Measurements from ENCODE around the gene ADGRB2.

ADGRB2 gene

GRCh38 chr1:31782421-31783410 is 18.6 kb upstream of the ADGRB2 start:
- no peak for DNase-seq

GRCh38 chr1:31781756-31782371 is 17.7 kb upstream of the ADGRB2 start:
- no peak for DNase-seq

- DNase-seq = no peak
These were observed 17.1 kb upstream of the ADGRB2 start for GRCh38 chr1:31781138-31781755.

GRCh38 chr1:31780632-31781031 is 16.5 kb upstream of the ADGRB2 start:
- no peak for DNase-seq

- no peak for DNase-seq
These were observed 15.5 kb upstream of the ADGRB2 start for GRCh38 chr1:31779687-31780086.

- DNase-seq = no peak
These were observed 14.8 kb upstream of the ADGRB2 start for GRCh38 chr1:31778763-31779488.

GRCh38 chr1:31776516-31776915 is 12.4 kb upstream of the ADGRB2 start:
- DNase-seq = no peak

GRCh38 chr1:31776032-31776431 is 11.9 kb upstream of the ADGRB2 start:
- DNase-seq = no peak

- no peak for DNase-seq
These were observed 11.3 kb upstream of the ADGRB2 start for GRCh38 chr1:31775210-31775999.

GRCh38 chr1:31774495-31774894 is 10.4 kb upstream of the ADGRB2 start:
- no peak for DNase-seq

- no peak for DNase-seq
These were observed 9.7 kb upstream of the ADGRB2 start for GRCh38 chr1:31773861-31774260.

GRCh38 chr1:31772669-31773248 is 8.6 kb upstream of the ADGRB2 start:
- no peak for DNase-seq

GRCh38 chr1:31771891-31772668 is 7.9 kb upstream of the ADGRB2 start:
- DNase-seq = peak; percentile 28

GRCh38 chr1:31769720-31770390 is 5.7 kb upstream of the ADGRB2 start:
- DNase-seq = no peak

GRCh38 chr1:31768939-31769704 is 5.0 kb upstream of the ADGRB2 start:
- no peak for DNase-seq

GRCh38 chr1:31768407-31768907 is 4.3 kb upstream of the ADGRB2 start:
- DNase-seq = no peak

GRCh38 chr1:31767225-31767624 is 3.1 kb upstream of the ADGRB2 start:
- no peak for DNase-seq

- DNase-seq = no peak
These were observed 1.4 kb upstream of the ADGRB2 start for GRCh38 chr1:31765516-31765915.

GRCh38 chr1:31765041-31765467 is 914 bp upstream of the ADGRB2 start:
- DNase-seq = no peak

Measured in activated gamma-delta T cell treated with Interleukin-2 at 50 U/mL for 16 hours (primary cell).